K562 (cell line): ENCODE results near the gene PTTG1IP. TPM values are rescaled to one million over a fixed set of nuclear protein-coding genes. Genes with fewer than 3 reads are reported as not detected.

Experiments used
- E4F1 ChIP-seq: fragments of 250-450 bp; sonication (Bioruptor Pico); IDR thresholded peaks from 2 replicates; pipeline ENCODE4 v1.5.0; 2021; ENCODE audit warnings: mild to moderate bottlenecking, borderline replicate concordance
- HDAC3 ChIP-seq: fragments of 450-650 bp; IDR thresholded peaks from 2 replicates; pipeline ENCODE4 v1.6.1; 2018; ENCODE audit warnings: borderline replicate concordance, mild to moderate bottlenecking, moderate library complexity; ENCODE audit not compliant: partially characterized antibody
- IFI16 ChIP-seq: fragments of 250-450 bp; sonication (Bioruptor Pico); IDR thresholded peaks from 2 replicates; pipeline ENCODE4 v2.1.2; 2022; ENCODE audit warnings: mild to moderate bottlenecking, inconsistent platforms
- JUN ChIP-seq, 2 experiments: sonication (generic) in 1 of 2; formaldehyde crosslinking in 1 of 2; IDR thresholded peaks; 2 replicates each; pipeline versions ENCODE4 v1.6.1 to v1.8.0; 2012 to 2022; ENCODE audit warnings: borderline replicate concordance in 2 of 2, mild to moderate bottlenecking in 2 of 2, improper control_type of control experiment in 1 of 2, low read depth in 1 of 2, low read length in 1 of 2, missing genetic modification reagents in 1 of 2
- KLF16 ChIP-seq: IDR thresholded peaks from 2 replicates; pipeline ENCODE4 v1.6.1; 2016; ENCODE audit warnings: antibody characterized with exemption
- NCOA4 ChIP-seq: fragments of 450-650 bp; IDR thresholded peaks from 2 replicates; pipeline ENCODE4 v1.6.1; 2018; ENCODE audit warnings: mild to moderate bottlenecking; ENCODE audit not compliant: partially characterized antibody
- RAD51 ChIP-seq: fragments of 450-650 bp; IDR thresholded peaks from 2 replicates; pipeline ENCODE4 v1.7.1; 2016; ENCODE audit warnings: low read depth, mild to moderate bottlenecking, borderline replicate concordance
- STAG1 ChIP-seq: sonication (generic); formaldehyde crosslinking; IDR thresholded peaks from 2 replicates; pipeline ENCODE4 v1.5.0; 2020; ENCODE audit warnings: missing genetic modification reagents, borderline replicate concordance
- USF2 ChIP-seq: sonication (generic); formaldehyde crosslinking; IDR thresholded peaks from 2 replicates; pipeline ENCODE4 v1.5.0; 2020; ENCODE audit warnings: missing genetic modification reagents
- ZNF699 ChIP-seq: fragments of 250-450 bp; sonication (Bioruptor Pico); IDR thresholded peaks from 2 replicates; pipeline ENCODE4 v1.8.0; 2021; ENCODE audit warnings: mild to moderate bottlenecking, moderate library complexity; ENCODE audit not compliant: insufficient replicate concordance
- polyA plus RNA-seq, 8 experiments: library from polyadenylated mRNA; depleted of rRNA in 4 of 8; stranded (reverse) in 5 of 8; unstranded in 3 of 8; fragments of >200 nt; fragmentation: Nextera tagmentation in 2 of 8; fragmentation: Illumina TruSeq in 1 of 8; extraction: Ambion mirVana in 2 of 8; extraction: Trizol in 1 of 8; gene quantifications; 2 replicates each; pipeline versions ENCODE4 v1.2.1 to v1.2.3, GENCODE V29; 2011 to 2014; ENCODE audit warnings: inconsistent platforms in 1 of 8, missing spikeins in 1 of 8
- total RNA-seq, 7 experiments: library from RNA; depleted of rRNA in 6 of 7; stranded (reverse); fragments of >200 nt in 6 of 7; fragmentation: Illumina TruSeq in 2 of 7; extraction: Trizol in 2 of 7; gene quantifications; 2 replicates each; pipeline versions ENCODE4 v1.2.1 to v1.2.3, GENCODE V29; 2011 to 2021; ENCODE audit warnings: low replicate concordance in 1 of 7
- TF ChIP-seq, protein P1 (sequence below): fragments of 450-650 bp; formaldehyde crosslinking; IDR thresholded peaks from 2 replicates; pipeline ENCODE4 v1.4.0; 2022; ENCODE audit warnings: missing genetic modification characterization
- TF ChIP-seq, protein P2 (sequence below): IDR thresholded peaks from 3 replicates; pipeline ENCODE4 v1.6.1; 2011; ENCODE audit warnings: borderline replicate concordance, mild to moderate bottlenecking; ENCODE audit not compliant: insufficient read length, insufficient read depth
- TF ChIP-seq, protein P3 (sequence below): fragments of 450-650 bp; IDR thresholded peaks from 2 replicates; pipeline ENCODE4 v1.6.1; 2017; ENCODE audit warnings: mild to moderate bottlenecking, moderate library complexity

PTTG1IP gene
- total and polyA plus RNA-seq, 9 of the 15 experiments (the other 6 are each of a cell fraction or from before 2014, with no cell fraction given), result 5.0 to 99.3 (median 82.4) TPM

GRCh38 chr21:44854664-44855446 is 18.6 kb downstream of the PTTG1IP start (continued):
- TF ChIP-seq, protein P1, sequence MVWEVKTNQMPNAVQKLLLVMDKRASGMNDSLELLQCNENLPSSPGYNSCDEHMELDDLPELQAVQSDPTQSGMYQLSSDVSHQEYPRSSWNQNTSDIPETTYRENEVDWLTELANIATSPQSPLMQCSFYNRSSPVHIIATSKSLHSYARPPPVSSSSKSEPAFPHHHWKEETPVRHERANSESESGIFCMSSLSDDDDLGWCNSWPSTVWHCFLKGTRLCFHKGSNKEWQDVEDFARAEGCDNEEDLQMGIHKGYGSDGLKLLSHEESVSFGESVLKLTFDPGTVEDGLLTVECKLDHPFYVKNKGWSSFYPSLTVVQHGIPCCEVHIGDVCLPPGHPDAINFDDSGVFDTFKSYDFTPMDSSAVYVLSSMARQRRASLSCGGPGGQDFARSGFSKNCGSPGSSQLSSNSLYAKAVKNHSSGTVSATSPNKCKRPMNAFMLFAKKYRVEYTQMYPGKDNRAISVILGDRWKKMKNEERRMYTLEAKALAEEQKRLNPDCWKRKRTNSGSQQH (CRISPR knock-in tag), result peak; percentile 61; the same call in 1 of the 2 replicates
- TF ChIP-seq JUN (IDR thresholded peaks at IDR 0.05; ENCODE audit: borderline replicate concordance, low read depth, low read length) (peak; percentile 79), JUN (CRISPR knock-in tag; IDR thresholded peaks at IDR 0.05; ENCODE audit: borderline replicate concordance) (0 out of 2 replicates have a peak, but pooled peaks have one; percentile 26), IFI16 (CRISPR knock-in tag) (0 out of 2 replicates have a peak, but pooled peaks have one; percentile 11), NCOA4 (no peak), KLF16 (peak; percentile 99), STAG1 (no peak), RAD51 (no peak), E4F1 (CRISPR knock-in tag) (no peak), ZNF699 (CRISPR knock-in tag) (peak; percentile 39), HDAC3 (peak; percentile 95), USF2 (CRISPR knock-in tag) (no peak)
- TF ChIP-seq, protein P2, sequence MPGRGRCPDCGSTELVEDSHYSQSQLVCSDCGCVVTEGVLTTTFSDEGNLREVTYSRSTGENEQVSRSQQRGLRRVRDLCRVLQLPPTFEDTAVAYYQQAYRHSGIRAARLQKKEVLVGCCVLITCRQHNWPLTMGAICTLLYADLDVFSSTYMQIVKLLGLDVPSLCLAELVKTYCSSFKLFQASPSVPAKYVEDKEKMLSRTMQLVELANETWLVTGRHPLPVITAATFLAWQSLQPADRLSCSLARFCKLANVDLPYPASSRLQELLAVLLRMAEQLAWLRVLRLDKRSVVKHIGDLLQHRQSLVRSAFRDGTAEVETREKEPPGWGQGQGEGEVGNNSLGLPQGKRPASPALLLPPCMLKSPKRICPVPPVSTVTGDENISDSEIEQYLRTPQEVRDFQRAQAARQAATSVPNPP, result no peak
- TF ChIP-seq, protein P3, sequence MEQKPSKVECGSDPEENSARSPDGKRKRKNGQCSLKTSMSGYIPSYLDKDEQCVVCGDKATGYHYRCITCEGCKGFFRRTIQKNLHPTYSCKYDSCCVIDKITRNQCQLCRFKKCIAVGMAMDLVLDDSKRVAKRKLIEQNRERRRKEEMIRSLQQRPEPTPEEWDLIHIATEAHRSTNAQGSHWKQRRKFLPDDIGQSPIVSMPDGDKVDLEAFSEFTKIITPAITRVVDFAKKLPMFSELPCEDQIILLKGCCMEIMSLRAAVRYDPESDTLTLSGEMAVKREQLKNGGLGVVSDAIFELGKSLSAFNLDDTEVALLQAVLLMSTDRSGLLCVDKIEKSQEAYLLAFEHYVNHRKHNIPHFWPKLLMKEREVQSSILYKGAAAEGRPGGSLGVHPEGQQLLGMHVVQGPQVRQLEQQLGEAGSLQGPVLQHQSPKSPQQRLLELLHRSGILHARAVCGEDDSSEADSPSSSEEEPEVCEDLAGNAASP, result no peak
